HepG2 (cell line): ENCODE results near the gene FBXO33. TPM values are rescaled to one million over a fixed set of nuclear protein-coding genes. Genes with fewer than 3 reads are reported as not detected.
A peak's percentile ranks its signal among the peaks of the same experiment; 100 is the strongest.

Source experiments
- CCAR2 ChIP-seq: fragments of 200-400 bp; formaldehyde crosslinking; optimal IDR thresholded peaks from 2 replicates; pipeline ENCODE3; 2018; ENCODE audit warnings: low read depth, mild to moderate bottlenecking, low read length, moderate library complexity
- ELF3 ChIP-seq: IDR thresholded peaks from 2 replicates; pipeline ENCODE4 v1.6.1; 2016; ENCODE audit warnings: missing genetic modification reagents, missing compliant biosample characterization
- ISL2 ChIP-seq: sonication (generic); formaldehyde crosslinking; IDR thresholded peaks from 2 replicates; pipeline ENCODE4 v1.5.0; 2020; ENCODE audit warnings: missing genetic modification reagents
- JARID2 ChIP-seq: sonication (generic); formaldehyde crosslinking; IDR thresholded peaks from 2 replicates; pipeline ENCODE4 v1.8.1; 2023; ENCODE audit warnings: missing genetic modification reagents, inconsistent platforms; ENCODE audit not compliant: insufficient replicate concordance
- KAT8 ChIP-seq: IDR thresholded peaks from 2 replicates; pipeline ENCODE4 v1.6.1; 2016; ENCODE audit warnings: missing genetic modification reagents, missing compliant biosample characterization
- MYNN ChIP-seq: sonication (generic); formaldehyde crosslinking; IDR thresholded peaks from 2 replicates; pipeline ENCODE4 v1.4.0; 2020; ENCODE audit warnings: mild to moderate bottlenecking, low read depth, missing genetic modification reagents
- NFIB ChIP-seq: sonication (generic); formaldehyde crosslinking; IDR thresholded peaks from 2 replicates; pipeline ENCODE4 v1.9.0; 2021; ENCODE audit warnings: missing genetic modification reagents, mild to moderate bottlenecking, borderline replicate concordance
- NR2C2 ChIP-seq: sonication (generic); formaldehyde crosslinking; IDR thresholded peaks from 2 replicates; pipeline ENCODE4 v1.4.0; 2020; ENCODE audit warnings: missing genetic modification reagents, mild to moderate bottlenecking, moderate library complexity, borderline replicate concordance
- SRSF1 ChIP-seq: fragments of 200-400 bp; formaldehyde crosslinking; optimal IDR thresholded peaks from 2 replicates; pipeline ENCODE3; 2017; ENCODE audit warnings: mild to moderate bottlenecking, low read depth, low read length, moderate library complexity
- ZBTB1 ChIP-seq: sonication (generic); formaldehyde crosslinking; IDR thresholded peaks from 2 replicates; pipeline ENCODE4 v1.4.0; 2020; ENCODE audit warnings: missing genetic modification reagents, borderline replicate concordance
- ZNF343 ChIP-seq: sonication (generic); formaldehyde crosslinking; IDR thresholded peaks from 2 replicates; pipeline ENCODE4 v1.4.0; 2020; ENCODE audit warnings: mild to moderate bottlenecking, missing genetic modification reagents
- ZNF383 ChIP-seq: sonication (generic); formaldehyde crosslinking; IDR thresholded peaks from 2 replicates; pipeline ENCODE4 v1.4.0; 2020; ENCODE audit warnings: missing genetic modification reagents, mild to moderate bottlenecking, borderline replicate concordance
- ZNF446 ChIP-seq: sonication (generic); formaldehyde crosslinking; IDR thresholded peaks from 2 replicates; pipeline ENCODE4 v1.5.0; 2020; ENCODE audit warnings: mild to moderate bottlenecking, missing genetic modification reagents
- ZNF549 ChIP-seq: sonication (generic); formaldehyde crosslinking; IDR thresholded peaks from 2 replicates; pipeline ENCODE4 v1.5.0; 2020; ENCODE audit warnings: missing genetic modification reagents
- polyA plus RNA-seq, 8 experiments: library from polyadenylated mRNA; depleted of rRNA in 3 of 8; stranded (reverse) in 7 of 8; unstranded in 1 of 8; fragments of >200 nt; fragmentation: Illumina TruSeq in 4 of 8; extraction: Trizol in 4 of 8; gene quantifications; 2 replicates each; pipeline versions ENCODE4 v1.2.1 to v1.2.3, GENCODE V29; 2011 to 2016; ENCODE audit warnings: low read depth in 4 of 8, missing spikeins in 1 of 8, mixed read lengths in 1 of 8; ENCODE audit not compliant: insufficient read depth in 1 of 8
- total RNA-seq, 5 experiments: library from RNA; depleted of rRNA; stranded (reverse); fragments of >200 nt; fragmentation: Illumina TruSeq; extraction: Trizol; gene quantifications; 2 replicates each; pipeline ENCODE4 v1.2.3, GENCODE V29; 2016; ENCODE audit warnings: low read depth in 1 of 5
- TF ChIP-seq, protein P1 (sequence below): sonication (generic); formaldehyde crosslinking; IDR thresholded peaks from 2 replicates; pipeline ENCODE4 v1.4.0; 2020; ENCODE audit warnings: missing genetic modification reagents
- TF ChIP-seq, protein P2 (sequence below): sonication (generic); formaldehyde crosslinking; IDR thresholded peaks from 2 replicates; pipeline ENCODE4 v1.9.0; 2021; ENCODE audit warnings: missing genetic modification reagents, borderline replicate concordance
- TF ChIP-seq, protein P3 (sequence below): sonication (generic); formaldehyde crosslinking; IDR thresholded peaks from 2 replicates; pipeline ENCODE4 v1.4.0; 2020; ENCODE audit warnings: missing genetic modification reagents, borderline replicate concordance
- TF ChIP-seq, protein P4 (sequence below): sonication (generic); formaldehyde crosslinking; IDR thresholded peaks from 2 replicates; pipeline ENCODE4 v1.4.0; 2020; ENCODE audit warnings: missing genetic modification reagents

Gene FBXO33
- total and polyA plus RNA-seq, 2 of the 13 experiments (the other 11 are each of a cell fraction or from before 2014, with no cell fraction given): 15.5 to 16.9 TPM

DNA sequence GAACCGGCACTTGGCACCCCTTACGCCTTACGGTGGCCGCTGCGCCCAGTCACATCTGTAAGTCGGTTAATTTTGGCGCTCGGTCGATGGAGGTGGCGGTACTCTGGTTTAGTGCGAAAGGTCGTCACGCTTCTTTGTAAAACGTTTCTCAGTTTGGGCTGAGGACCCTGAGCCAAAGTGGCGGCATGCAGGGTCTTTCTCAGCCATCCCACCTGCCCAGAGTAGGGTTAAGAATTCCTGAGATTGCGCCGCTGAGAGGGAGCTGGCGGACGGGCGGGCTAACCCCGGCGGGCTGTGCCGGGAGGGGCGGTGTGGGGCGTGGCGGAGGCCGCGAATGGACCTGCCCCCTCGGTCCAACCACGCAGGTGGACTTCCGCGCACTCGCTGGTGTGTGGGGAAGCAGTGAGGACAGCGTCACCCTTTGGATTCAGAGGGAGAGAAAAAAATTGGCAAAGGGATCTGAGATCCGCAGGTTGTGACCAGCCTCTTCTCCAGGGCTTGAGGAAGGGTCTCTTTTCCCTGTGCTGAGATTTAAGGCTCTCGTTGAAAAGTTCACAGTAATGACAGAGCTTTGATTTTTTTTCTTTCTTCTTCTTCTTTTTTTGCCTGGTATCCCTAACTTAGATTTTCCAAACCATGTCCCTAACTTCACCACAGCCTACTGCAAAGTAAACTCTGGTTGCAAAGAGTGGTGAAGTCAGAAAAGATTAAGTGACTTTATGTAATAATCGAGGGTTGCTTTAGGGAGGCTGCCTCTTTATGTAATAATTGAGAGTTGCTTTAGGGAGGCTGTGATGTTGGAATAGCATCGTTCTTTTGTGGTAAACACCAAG lies 602 bp upstream of the FBXO33 start (continued):
- TF ChIP-seq SRSF1: peak; percentile 90
- TF ChIP-seq, protein P1, sequence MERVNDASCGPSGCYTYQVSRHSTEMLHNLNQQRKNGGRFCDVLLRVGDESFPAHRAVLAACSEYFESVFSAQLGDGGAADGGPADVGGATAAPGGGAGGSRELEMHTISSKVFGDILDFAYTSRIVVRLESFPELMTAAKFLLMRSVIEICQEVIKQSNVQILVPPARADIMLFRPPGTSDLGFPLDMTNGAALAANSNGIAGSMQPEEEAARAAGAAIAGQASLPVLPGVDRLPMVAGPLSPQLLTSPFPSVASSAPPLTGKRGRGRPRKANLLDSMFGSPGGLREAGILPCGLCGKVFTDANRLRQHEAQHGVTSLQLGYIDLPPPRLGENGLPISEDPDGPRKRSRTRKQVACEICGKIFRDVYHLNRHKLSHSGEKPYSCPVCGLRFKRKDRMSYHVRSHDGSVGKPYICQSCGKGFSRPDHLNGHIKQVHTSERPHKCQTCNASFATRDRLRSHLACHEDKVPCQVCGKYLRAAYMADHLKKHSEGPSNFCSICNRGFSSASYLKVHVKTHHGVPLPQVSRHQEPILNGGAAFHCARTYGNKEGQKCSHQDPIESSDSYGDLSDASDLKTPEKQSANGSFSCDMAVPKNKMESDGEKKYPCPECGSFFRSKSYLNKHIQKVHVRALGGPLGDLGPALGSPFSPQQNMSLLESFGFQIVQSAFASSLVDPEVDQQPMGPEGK (CRISPR knock-in tag): peak; percentile 99
- peak; percentile 46 for TF ChIP-seq CCAR2
- peak; percentile 83 for TF ChIP-seq ISL2 (CRISPR knock-in tag)
- TF ChIP-seq, protein P2, sequence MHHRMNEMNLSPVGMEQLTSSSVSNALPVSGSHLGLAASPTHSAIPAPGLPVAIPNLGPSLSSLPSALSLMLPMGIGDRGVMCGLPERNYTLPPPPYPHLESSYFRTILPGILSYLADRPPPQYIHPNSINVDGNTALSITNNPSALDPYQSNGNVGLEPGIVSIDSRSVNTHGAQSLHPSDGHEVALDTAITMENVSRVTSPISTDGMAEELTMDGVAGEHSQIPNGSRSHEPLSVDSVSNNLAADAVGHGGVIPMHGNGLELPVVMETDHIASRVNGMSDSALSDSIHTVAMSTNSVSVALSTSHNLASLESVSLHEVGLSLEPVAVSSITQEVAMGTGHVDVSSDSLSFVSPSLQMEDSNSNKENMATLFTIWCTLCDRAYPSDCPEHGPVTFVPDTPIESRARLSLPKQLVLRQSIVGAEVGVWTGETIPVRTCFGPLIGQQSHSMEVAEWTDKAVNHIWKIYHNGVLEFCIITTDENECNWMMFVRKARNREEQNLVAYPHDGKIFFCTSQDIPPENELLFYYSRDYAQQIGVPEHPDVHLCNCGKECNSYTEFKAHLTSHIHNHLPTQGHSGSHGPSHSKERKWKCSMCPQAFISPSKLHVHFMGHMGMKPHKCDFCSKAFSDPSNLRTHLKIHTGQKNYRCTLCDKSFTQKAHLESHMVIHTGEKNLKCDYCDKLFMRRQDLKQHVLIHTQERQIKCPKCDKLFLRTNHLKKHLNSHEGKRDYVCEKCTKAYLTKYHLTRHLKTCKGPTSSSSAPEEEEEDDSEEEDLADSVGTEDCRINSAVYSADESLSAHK (CRISPR knock-in tag): no peak
- TF ChIP-seq ZNF549 (CRISPR knock-in tag): no peak
- TF ChIP-seq, protein P3, sequence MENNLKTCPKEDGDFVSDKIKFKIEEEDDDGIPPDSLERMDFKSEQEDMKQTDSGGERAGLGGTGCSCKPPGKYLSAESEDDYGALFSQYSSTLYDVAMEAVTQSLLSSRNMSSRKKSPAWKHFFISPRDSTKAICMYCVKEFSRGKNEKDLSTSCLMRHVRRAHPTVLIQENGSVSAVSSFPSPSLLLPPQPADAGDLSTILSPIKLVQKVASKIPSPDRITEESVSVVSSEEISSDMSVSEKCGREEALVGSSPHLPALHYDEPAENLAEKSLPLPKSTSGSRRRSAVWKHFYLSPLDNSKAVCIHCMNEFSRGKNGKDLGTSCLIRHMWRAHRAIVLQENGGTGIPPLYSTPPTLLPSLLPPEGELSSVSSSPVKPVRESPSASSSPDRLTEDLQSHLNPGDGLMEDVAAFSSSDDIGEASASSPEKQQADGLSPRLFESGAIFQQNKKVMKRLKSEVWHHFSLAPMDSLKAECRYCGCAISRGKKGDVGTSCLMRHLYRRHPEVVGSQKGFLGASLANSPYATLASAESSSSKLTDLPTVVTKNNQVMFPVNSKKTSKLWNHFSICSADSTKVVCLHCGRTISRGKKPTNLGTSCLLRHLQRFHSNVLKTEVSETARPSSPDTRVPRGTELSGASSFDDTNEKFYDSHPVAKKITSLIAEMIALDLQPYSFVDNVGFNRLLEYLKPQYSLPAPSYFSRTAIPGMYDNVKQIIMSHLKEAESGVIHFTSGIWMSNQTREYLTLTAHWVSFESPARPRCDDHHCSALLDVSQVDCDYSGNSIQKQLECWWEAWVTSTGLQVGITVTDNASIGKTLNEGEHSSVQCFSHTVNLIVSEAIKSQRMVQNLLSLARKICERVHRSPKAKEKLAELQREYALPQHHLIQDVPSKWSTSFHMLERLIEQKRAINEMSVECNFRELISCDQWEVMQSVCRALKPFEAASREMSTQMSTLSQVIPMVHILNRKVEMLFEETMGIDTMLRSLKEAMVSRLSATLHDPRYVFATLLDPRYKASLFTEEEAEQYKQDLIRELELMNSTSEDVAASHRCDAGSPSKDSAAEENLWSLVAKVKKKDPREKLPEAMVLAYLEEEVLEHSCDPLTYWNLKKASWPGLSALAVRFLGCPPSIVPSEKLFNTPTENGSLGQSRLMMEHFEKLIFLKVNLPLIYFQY: no peak; the same call in 1 of the 2 replicates
- TF ChIP-seq ZNF446 (CRISPR knock-in tag): no peak
- peak; percentile 73 for TF ChIP-seq MYNN
- peak; percentile 77 for TF ChIP-seq JARID2 (CRISPR knock-in tag)
- peak; percentile 80; the same call in 1 of the 2 replicates for TF ChIP-seq KAT8 (CRISPR knock-in tag)
- TF ChIP-seq, protein P4, sequence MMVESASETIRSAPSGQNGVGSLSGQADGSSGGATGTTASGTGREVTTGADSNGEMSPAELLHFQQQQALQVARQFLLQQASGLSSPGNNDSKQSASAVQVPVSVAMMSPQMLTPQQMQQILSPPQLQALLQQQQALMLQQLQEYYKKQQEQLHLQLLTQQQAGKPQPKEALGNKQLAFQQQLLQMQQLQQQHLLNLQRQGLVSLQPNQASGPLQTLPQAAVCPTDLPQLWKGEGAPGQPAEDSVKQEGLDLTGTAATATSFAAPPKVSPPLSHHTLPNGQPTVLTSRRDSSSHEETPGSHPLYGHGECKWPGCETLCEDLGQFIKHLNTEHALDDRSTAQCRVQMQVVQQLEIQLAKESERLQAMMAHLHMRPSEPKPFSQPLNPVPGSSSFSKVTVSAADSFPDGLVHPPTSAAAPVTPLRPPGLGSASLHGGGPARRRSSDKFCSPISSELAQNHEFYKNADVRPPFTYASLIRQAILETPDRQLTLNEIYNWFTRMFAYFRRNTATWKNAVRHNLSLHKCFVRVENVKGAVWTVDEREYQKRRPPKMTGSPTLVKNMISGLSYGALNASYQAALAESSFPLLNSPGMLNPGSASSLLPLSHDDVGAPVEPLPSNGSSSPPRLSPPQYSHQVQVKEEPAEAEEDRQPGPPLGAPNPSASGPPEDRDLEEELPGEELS (CRISPR knock-in tag): peak; percentile 62; the same call in 1 of the 2 replicates
- peak; percentile 97 for TF ChIP-seq ELF3 (CRISPR knock-in tag)
- no peak for TF ChIP-seq NFIB (CRISPR knock-in tag)
- no peak; the same call in 1 of the 2 replicates for TF ChIP-seq NR2C2
- peak; percentile 4; the same call in 1 of the 2 replicates for TF ChIP-seq ZBTB1 (CRISPR knock-in tag)
- TF ChIP-seq ZNF343 (CRISPR knock-in tag): peak; percentile 92
- TF ChIP-seq ZNF383 (CRISPR knock-in tag): peak; percentile 38; the same call in 1 of the 2 replicates
